ENCODE measurements around the gene COQ10B.

DNA sequence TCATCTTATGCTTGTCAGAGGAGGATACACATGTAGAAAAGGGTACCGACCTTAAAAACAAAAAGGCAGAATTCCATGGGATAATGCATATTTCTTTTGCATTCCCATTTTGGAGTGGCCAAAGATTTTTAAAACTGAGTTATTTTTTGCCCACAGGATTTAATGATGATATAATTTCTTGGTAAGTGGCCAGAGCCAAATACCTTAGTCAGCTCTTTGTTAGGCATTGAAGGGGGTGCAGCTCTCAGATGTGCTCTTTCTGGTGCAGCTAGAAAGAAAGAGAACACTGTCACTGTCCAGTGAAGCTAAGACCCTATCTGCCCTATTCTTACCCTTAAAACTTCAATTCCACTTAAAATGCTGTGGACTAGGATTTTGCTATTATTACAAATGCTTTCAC lies 10.8 kb downstream of the COQ10B start:
- TF ChIP-seq, protein P1, sequence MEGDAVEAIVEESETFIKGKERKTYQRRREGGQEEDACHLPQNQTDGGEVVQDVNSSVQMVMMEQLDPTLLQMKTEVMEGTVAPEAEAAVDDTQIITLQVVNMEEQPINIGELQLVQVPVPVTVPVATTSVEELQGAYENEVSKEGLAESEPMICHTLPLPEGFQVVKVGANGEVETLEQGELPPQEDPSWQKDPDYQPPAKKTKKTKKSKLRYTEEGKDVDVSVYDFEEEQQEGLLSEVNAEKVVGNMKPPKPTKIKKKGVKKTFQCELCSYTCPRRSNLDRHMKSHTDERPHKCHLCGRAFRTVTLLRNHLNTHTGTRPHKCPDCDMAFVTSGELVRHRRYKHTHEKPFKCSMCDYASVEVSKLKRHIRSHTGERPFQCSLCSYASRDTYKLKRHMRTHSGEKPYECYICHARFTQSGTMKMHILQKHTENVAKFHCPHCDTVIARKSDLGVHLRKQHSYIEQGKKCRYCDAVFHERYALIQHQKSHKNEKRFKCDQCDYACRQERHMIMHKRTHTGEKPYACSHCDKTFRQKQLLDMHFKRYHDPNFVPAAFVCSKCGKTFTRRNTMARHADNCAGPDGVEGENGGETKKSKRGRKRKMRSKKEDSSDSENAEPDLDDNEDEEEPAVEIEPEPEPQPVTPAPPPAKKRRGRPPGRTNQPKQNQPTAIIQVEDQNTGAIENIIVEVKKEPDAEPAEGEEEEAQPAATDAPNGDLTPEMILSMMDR (IDR thresholded peaks at IDR 0.05): no peak
- TF ChIP-seq POLR2A (IDR thresholded peaks at IDR 0.05): no peak
